Neuronal stem cell (in vitro differentiated cells): ENCODE data around the gene FOLR1.
A peak's percentile ranks its signal among the peaks of the same experiment; 100 is the strongest.

ENCODE experiments used
- DNase-seq: peaks from one replicate; pipeline ENCODE4 v3.0.0-alpha.2; 2013; ENCODE audit warnings: low spot score
- H2AFZ ChIP-seq: one replicate; pipeline ENCODE4 v1.6.1; 2013; ENCODE audit warnings: mild to moderate bottlenecking, low read length, inconsistent platforms
- H2AK5ac ChIP-seq: 2 replicates; pipeline ENCODE4 v1.6.1; 2013; ENCODE audit warnings: low read depth, mild to moderate bottlenecking, inconsistent platforms, low read length, moderate library complexity, mixed read lengths
- H2BK120ac ChIP-seq: 2 replicates; pipeline ENCODE4 v1.6.1; 2013; ENCODE audit warnings: low read depth, mild to moderate bottlenecking, inconsistent platforms, low read length, moderate library complexity, mixed read lengths
- H2BK12ac ChIP-seq: one replicate; pipeline ENCODE4 v1.6.1; 2013; ENCODE audit warnings: low read length, inconsistent platforms
- H2BK15ac ChIP-seq: 2 replicates; pipeline ENCODE4 v1.6.1; 2013; ENCODE audit warnings: mild to moderate bottlenecking, low read length, inconsistent platforms, mixed read lengths
- H2BK5ac ChIP-seq: one replicate; pipeline ENCODE4 v1.6.1; 2013; ENCODE audit warnings: inconsistent platforms, mild to moderate bottlenecking, low read length, moderate library complexity
- H3K14ac ChIP-seq: one replicate; pipeline ENCODE4 v1.6.1; 2013; ENCODE audit warnings: low read length, inconsistent platforms
- H3K18ac ChIP-seq: 2 replicates; pipeline ENCODE4 v1.6.1; 2013; ENCODE audit warnings: low read length, inconsistent platforms
- H3K23ac ChIP-seq: 2 replicates; pipeline ENCODE4 v1.6.1; 2013; ENCODE audit warnings: low read depth, mild to moderate bottlenecking, mixed read lengths, low read length, inconsistent platforms; ENCODE audit not compliant: poor library complexity
- H3K27ac ChIP-seq: replicated peaks from 3 replicates; pipeline ENCODE4 v1.5.1; 2013; ENCODE audit warnings: low read length, inconsistent platforms
- H3K27me3 ChIP-seq, 3 experiments: 2 replicates each; pipeline ENCODE4 v1.6.1; 2013; ENCODE audit warnings: low read length in 3 of 3, mild to moderate bottlenecking in 2 of 3, inconsistent platforms in 1 of 3, low read depth in 1 of 3, mixed read lengths in 1 of 3, moderate library complexity in 1 of 3; ENCODE audit not compliant: control insufficient read depth in 3 of 3, insufficient read depth in 3 of 3
- H3K36me3 ChIP-seq, 2 donors: replicated peaks in 1 of 2; 2 replicates each; pipeline ENCODE4 v1.6.1; 2013; ENCODE audit warnings: low read length in 2 of 2; ENCODE audit not compliant: control insufficient read depth in 2 of 2, insufficient read depth in 2 of 2
- H3K4ac ChIP-seq: 2 replicates; pipeline ENCODE4 v1.6.1; 2013; ENCODE audit warnings: inconsistent platforms, mild to moderate bottlenecking, low read length, moderate library complexity
- H3K4me1 ChIP-seq, 2 donors: 1 replicate in 1 of 2; 2 replicates in 1 of 2; pipeline ENCODE4 v1.6.1; 2013; ENCODE audit warnings: low read length in 2 of 2, low read depth in 1 of 2; ENCODE audit not compliant: control insufficient read depth in 2 of 2, insufficient read depth in 1 of 2
- H3K4me2 ChIP-seq: one replicate; pipeline ENCODE4 v1.6.1; 2013; ENCODE audit warnings: mild to moderate bottlenecking, low read length, inconsistent platforms; ENCODE audit not compliant: insufficient read depth, poor library complexity, severe bottlenecking
- H3K4me3 ChIP-seq, 2 donors: 2 replicates each; pipeline ENCODE4 v1.5.1; 2013; ENCODE audit warnings: low read length in 2 of 2, mild to moderate bottlenecking in 2 of 2, inconsistent platforms in 1 of 2, moderate library complexity in 1 of 2
- H3K79me1 ChIP-seq: one replicate; pipeline ENCODE4 v1.6.1; 2013; ENCODE audit warnings: low read depth, mild to moderate bottlenecking, inconsistent platforms, low read length, moderate library complexity
- H3K9ac ChIP-seq: one replicate; pipeline ENCODE4 v1.6.1; 2013; ENCODE audit warnings: mild to moderate bottlenecking, low read depth, low read length, inconsistent platforms; ENCODE audit not compliant: poor library complexity
- H3K9me3 ChIP-seq, 2 donors: replicated peaks in 1 of 2; 2 replicates each; pipeline versions ENCODE3 to v1.6.1; 2013; ENCODE audit warnings: low read length in 2 of 2, mild to moderate bottlenecking in 2 of 2, inconsistent platforms in 1 of 2, low read depth in 1 of 2, mixed read lengths in 1 of 2, moderate library complexity in 1 of 2; ENCODE audit not compliant: control insufficient read depth in 2 of 2, insufficient read depth in 1 of 2
- H4K8ac ChIP-seq: one replicate; pipeline ENCODE4 v1.6.1; 2013; ENCODE audit warnings: low read depth, mild to moderate bottlenecking, inconsistent platforms, low read length, moderate library complexity
- H4K91ac ChIP-seq: one replicate; pipeline ENCODE4 v1.6.1; 2013; ENCODE audit warnings: low read length, low read depth, mild to moderate bottlenecking, inconsistent platforms; ENCODE audit not compliant: poor library complexity
- WGBS, 2 donors: extraction: QIAGEN DNeasy Blood & Tissue Kit; methylation state at CpG; one replicate each; pipeline ENCODE4 v1.1.7; 2013; ENCODE audit warnings: missing lambda C conversion rate in 2 of 2, mixed read lengths in 1 of 2; ENCODE audit not compliant: insufficient read length in 2 of 2, insufficient replicate concordance in 1 of 2; ENCODE audit errors: extremely low coverage in 2 of 2; 5-methylcytosine and 5-hydroxymethylcytosine counted together

FOLR1 gene

DNA sequence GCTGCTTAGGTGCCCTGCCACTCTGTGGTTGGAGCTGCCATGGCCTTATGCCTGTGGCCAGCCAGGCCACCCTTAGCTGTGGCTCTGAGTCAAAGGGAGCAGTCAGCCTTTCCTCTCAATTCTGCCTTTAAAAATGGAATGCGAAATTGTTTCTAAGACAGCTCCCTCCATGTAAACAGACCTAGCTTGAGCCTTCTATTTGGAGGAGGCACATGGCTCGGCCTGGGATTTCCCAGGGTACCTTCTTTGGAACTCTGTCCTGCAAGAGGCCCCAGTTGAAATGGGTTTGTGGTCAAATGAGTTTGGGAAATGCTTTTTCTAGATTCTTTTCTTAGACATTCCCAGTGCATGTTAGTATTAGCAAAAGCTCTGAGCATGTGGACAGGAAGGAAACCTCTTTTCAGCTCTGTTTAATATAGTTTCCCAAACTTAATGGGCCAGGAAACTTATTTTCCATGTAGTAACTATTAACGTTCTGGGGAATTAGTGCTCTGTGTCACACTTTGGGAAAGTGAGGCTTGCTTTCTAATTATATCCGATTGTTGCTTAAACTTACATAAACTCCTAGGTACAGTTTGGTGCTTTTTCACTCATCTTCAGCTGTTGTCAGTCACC is 44.2 kb downstream of the FOLR1 start:
- peaks cover 48 to 78% of the 10 kb centered on the region in 2 donors for H3K36me3 ChIP-seq

DNA sequence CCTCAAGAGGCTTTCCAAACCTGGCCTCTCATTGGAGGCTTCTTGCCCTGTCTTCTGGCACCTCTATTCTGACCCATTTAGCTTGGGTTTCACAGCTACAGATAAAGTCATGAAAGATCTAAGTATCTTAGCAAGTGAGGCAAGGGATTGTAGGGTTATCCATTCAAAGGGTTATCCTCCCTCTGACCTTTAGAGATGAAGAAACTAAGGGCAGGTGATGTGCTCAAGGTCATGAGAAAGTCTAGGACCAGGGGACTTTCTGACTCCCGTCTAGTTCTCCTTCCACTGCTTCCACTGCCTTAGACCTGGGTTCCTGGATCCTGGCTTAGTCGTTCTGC is 44.8 kb downstream of the FOLR1 start:
- no CpG with 5 or more reads among the region's 2 CpGs for WGBS, 2 donors
- no peak overlapping the region for H2BK12ac ChIP-seq
- no peak overlapping the region for H3K9ac ChIP-seq
- peaks cover 4% of the 10 kb centered on the region for H3K79me1 ChIP-seq
- H4K8ac ChIP-seq: no peak overlapping the region
- H2BK15ac ChIP-seq: no peak overlapping the region
- H3K4me2 ChIP-seq: no peak overlapping the region
- no peak overlapping the region for H3K14ac ChIP-seq
- no peak for DNase-seq
- peaks cover 0 to 2% of the 10 kb centered on the region in 2 donors for H3K9me3 ChIP-seq
- H3K4me3 ChIP-seq: no peak overlapping the region
- peaks cover 21 to 33% (median 30%) of the 10 kb centered on the region in 3 experiments for H3K27me3 ChIP-seq
- H2AK5ac ChIP-seq: no peak overlapping the region
- H2BK120ac ChIP-seq: no peak overlapping the region
- no peak overlapping the region for H2BK5ac ChIP-seq
- H3K36me3 ChIP-seq: peaks cover 43 to 72% of the 10 kb centered on the region in 2 donors
- no peak overlapping the region for H3K18ac ChIP-seq
- H2AFZ ChIP-seq: no peak overlapping the region
- H3K23ac ChIP-seq: no peak overlapping the region
- H3K4me1 ChIP-seq: peaks cover 9 to 24% of the 10 kb centered on the region in 2 donors
- H4K91ac ChIP-seq: no peak overlapping the region
- no peak overlapping the region for H3K4ac ChIP-seq
- no peak overlapping the region for H3K27ac ChIP-seq

More for the DNA sequence above, 44.2 kb downstream of the FOLR1 start:
- H3K4me1 ChIP-seq: peaks cover 9 to 24% of the 10 kb centered on the region in 2 donors
- no peak overlapping the region for H2BK12ac ChIP-seq
- H3K14ac ChIP-seq: no peak overlapping the region
- H3K4me3 ChIP-seq: no peak overlapping the region
- peaks cover 0 to 2% of the 10 kb centered on the region in 2 donors for H3K9me3 ChIP-seq
- H2AFZ ChIP-seq: no peak overlapping the region
- peaks cover 18 to 28% (median 25%) of the 10 kb centered on the region in 3 experiments for H3K27me3 ChIP-seq
- H2BK15ac ChIP-seq: no peak overlapping the region
- peaks cover 4% of the 10 kb centered on the region for H3K79me1 ChIP-seq
- H3K4me2 ChIP-seq: no peak overlapping the region
- no peak overlapping the region for H2BK5ac ChIP-seq
- no CpG with 5 or more reads among the region's 4 CpGs for WGBS, 2 donors
- no peak overlapping the region for H3K27ac ChIP-seq
- no peak overlapping the region for H2BK120ac ChIP-seq
- H4K8ac ChIP-seq: no peak overlapping the region
- H3K18ac ChIP-seq: no peak overlapping the region
- H3K4ac ChIP-seq: no peak overlapping the region
- H4K91ac ChIP-seq: no peak overlapping the region
- no peak overlapping the region for H2AK5ac ChIP-seq
- no peak overlapping the region for H3K9ac ChIP-seq
- no peak overlapping the region for H3K23ac ChIP-seq
- no peak for DNase-seq

DNA sequence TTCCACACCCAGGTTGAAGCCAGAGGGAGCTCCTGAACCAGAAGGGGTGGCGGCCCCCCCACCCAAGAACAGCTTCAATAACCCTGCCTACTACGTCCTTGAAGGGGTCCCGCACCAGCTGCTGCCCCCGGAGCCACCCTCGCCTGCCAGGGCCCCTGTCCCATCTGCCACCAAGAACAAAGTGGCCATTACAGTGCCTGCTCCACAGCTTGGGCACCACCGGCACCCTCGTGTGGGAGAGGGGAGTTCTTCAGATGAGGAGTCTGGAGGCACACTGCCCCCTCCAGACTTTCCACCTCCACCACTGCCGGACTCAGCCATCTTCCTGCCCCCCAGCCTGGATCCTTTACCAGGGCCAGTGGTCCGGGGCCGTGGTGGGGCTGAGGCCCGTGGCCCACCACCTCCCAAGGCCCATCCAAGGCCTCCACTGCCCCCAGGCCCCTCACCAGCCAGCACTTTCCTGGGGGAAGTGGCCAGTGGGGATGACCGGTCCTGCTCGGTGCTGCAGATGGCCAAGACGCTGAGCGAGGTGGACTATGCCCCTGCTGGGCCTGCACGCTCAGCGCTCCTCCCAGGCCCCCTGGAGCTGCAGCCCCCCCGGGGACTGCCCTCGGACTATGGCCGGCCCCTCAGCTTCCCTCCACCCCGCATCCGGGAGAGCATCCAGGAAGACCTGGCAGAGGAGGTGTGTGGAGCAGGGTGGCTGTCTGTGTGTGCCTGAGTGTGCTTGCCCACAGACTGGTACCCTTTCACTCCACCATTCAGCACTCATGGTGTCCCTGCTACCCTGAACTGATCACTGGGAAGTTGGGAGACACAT is 45.4 kb downstream of the FOLR1 start:
- Histone ChIP-seq H2BK5ac (peak overlapping the region; percentile 20), H3K79me1 (peaks cover 4% of the 10 kb centered on the region), H4K8ac (no peak overlapping the region), H3K27me3 (peaks cover 23 to 39% (median 36%) of the 10 kb centered on the region in 3 experiments), H2BK120ac (peak overlapping the region; percentile 38), H3K9me3 (peaks cover 2 to 5% of the 10 kb centered on the region in 2 donors), H2AFZ (no peak overlapping the region), H3K36me3 (peaks cover 40 to 66% of the 10 kb centered on the region in 2 donors), H3K4me2 (no peak overlapping the region), H2BK12ac (peak overlapping the region; percentile 30), H3K9ac (peak overlapping the region; percentile 34), H3K27ac (no peak overlapping the region), H3K23ac (peak overlapping the region; percentile 76), H3K4me1 (peaks cover 9 to 24% of the 10 kb centered on the region in 2 donors), H3K4me3 (no peak overlapping the region), H2BK15ac (peak overlapping the region; percentile 39), H3K14ac (no peak overlapping the region), H2AK5ac (peak overlapping the region; percentile 73), H3K4ac (peak overlapping the region; percentile 57), H4K91ac (no peak overlapping the region), H3K18ac (peak overlapping the region; percentile 77)
- no peak for DNase-seq
- WGBS, 2 donors: no CpG with 5 or more reads among the region's 22 CpGs

DNA sequence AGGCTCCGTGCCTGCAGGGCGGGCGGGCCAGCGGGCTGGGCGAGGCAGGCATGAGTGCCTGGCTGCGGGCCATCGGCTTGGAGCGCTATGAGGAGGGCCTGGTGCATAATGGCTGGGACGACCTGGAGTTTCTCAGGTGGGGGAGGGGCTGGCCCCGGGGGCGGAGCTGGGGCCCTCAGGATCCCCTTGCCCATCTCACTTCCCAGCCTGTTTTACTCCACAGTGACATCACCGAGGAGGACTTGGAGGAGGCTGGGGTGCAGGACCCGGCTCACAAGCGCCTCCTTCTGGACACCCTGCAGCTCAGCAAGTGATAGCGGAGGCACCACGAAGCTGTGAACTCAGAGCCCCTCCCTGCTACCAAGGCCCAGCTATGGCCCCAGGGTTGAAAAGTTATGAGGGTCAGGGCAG is 46.1 kb downstream of the FOLR1 start:
- peak overlapping the region; percentile 30 for H2BK12ac ChIP-seq

More for the DNA sequence above, 46.1 kb downstream of the FOLR1 start:
- Histone ChIP-seq H3K4me2 (peak overlapping the region; percentile 32), H3K9me3 (peaks cover 2 to 12% of the 10 kb centered on the region in 2 donors), H2BK120ac (no peak overlapping the region), H3K36me3 (peaks cover 33 to 59% of the 10 kb centered on the region in 2 donors), H3K9ac (no peak overlapping the region), H2BK15ac (peak overlapping the region; percentile 39), H2AFZ (no peak overlapping the region), H2AK5ac (peak overlapping the region; percentile 73), H3K4me3 (no peak overlapping the region), H3K27me3 (peaks cover 23 to 45% (median 42%) of the 10 kb centered on the region in 3 experiments), H3K79me1 (peaks cover 4% of the 10 kb centered on the region), H4K8ac (no peak overlapping the region), H3K4me1 (peaks cover 9 to 24% of the 10 kb centered on the region in 2 donors), H3K14ac (no peak overlapping the region), H3K23ac (peak overlapping the region; percentile 76), H3K18ac (peak overlapping the region; percentile 53), H2BK5ac (peak overlapping the region; percentile 20), H4K91ac (no peak overlapping the region), H3K4ac (peak overlapping the region; percentile 57), H3K27ac (no peak overlapping the region)
- no CpG with 5 or more reads among the region's 16 CpGs for WGBS, 2 donors
- peak; percentile 71 for DNase-seq
